SK-N-SH treated with all-trans-retinoic acid at 6 μM for 48 hours (cell line): ENCODE measurements around the gene ABLIM1.

ENCODE experiments used
- ATAC-seq: fragments of 200-7000 bp; cut with Tn5 transposase; 3 replicates; pipeline ENCODE4 v1.9.1; 2020; ENCODE audit warnings: mild to moderate bottlenecking, moderate library complexity
- ARNTL ChIP-seq: fragments of 450-650 bp; formaldehyde crosslinking; IDR thresholded peaks from 2 replicates; pipeline ENCODE4 v1.5.0; 2020; ENCODE audit warnings: low read depth, mild to moderate bottlenecking, moderate library complexity, borderline replicate concordance
- BACH2 ChIP-seq: fragments of 250-450 bp; sonication (Bioruptor Pico); IDR thresholded peaks from 2 replicates; pipeline ENCODE4 v1.9.0; 2021; ENCODE audit warnings: mild to moderate bottlenecking, borderline replicate concordance
- CSDC2 ChIP-seq: fragments of 250-450 bp; sonication (Bioruptor Pico); IDR thresholded peaks from 2 replicates; pipeline ENCODE4 v1.5.0; 2020; ENCODE audit warnings: mild to moderate bottlenecking, moderate library complexity
- ESRRG ChIP-seq: fragments of 250-450 bp; sonication (Bioruptor Pico); IDR thresholded peaks from 2 replicates; pipeline ENCODE4 v1.6.1; 2021; ENCODE audit warnings: mild to moderate bottlenecking
- GLIS3 ChIP-seq: fragments of 250-450 bp; sonication (Bioruptor Pico); IDR thresholded peaks from 2 replicates; pipeline ENCODE4 v1.5.0; 2020; ENCODE audit warnings: mild to moderate bottlenecking, moderate library complexity
- ISL1 ChIP-seq: fragments of 250-450 bp; sonication (Bioruptor Pico); IDR thresholded peaks from 2 replicates; pipeline ENCODE4 v2.1.2; 2022; ENCODE audit warnings: mild to moderate bottlenecking, moderate library complexity
- OSR1 ChIP-seq: fragments of 250-450 bp; sonication (Bioruptor Pico); IDR thresholded peaks from 2 replicates; pipeline ENCODE4 v1.8.0; 2022; ENCODE audit warnings: moderate library complexity, mild to moderate bottlenecking, inconsistent platforms
- PATZ1 ChIP-seq: fragments of 250-450 bp; sonication (Bioruptor Pico); IDR thresholded peaks from 2 replicates; pipeline ENCODE4 v1.8.0; 2020; ENCODE audit warnings: mild to moderate bottlenecking, moderate library complexity, borderline replicate concordance
- POU6F1 ChIP-seq: fragments of 250-450 bp; sonication (Bioruptor Pico); IDR thresholded peaks from 2 replicates; pipeline ENCODE4 v1.8.0; 2021; ENCODE audit warnings: low read depth, mild to moderate bottlenecking, moderate library complexity, borderline replicate concordance
- PPARA ChIP-seq: fragments of 250-450 bp; sonication (Bioruptor Pico); IDR thresholded peaks from 2 replicates; pipeline ENCODE4 v1.5.0; 2020; ENCODE audit warnings: mild to moderate bottlenecking, borderline replicate concordance
- RARB ChIP-seq: fragments of 250-450 bp; sonication (Bioruptor Pico); IDR thresholded peaks from 2 replicates; pipeline ENCODE4 v1.8.0; 2021; ENCODE audit warnings: mild to moderate bottlenecking, moderate library complexity
- SNAI2 ChIP-seq: fragments of 250-450 bp; sonication (Bioruptor Pico); IDR thresholded peaks from 2 replicates; pipeline ENCODE4 v1.5.0; 2020; ENCODE audit warnings: mild to moderate bottlenecking, moderate library complexity
- TCF4 ChIP-seq: fragments of 250-450 bp; sonication (Bioruptor Pico); IDR thresholded peaks from 2 replicates; pipeline ENCODE4 v1.8.0; 2021; ENCODE audit warnings: mild to moderate bottlenecking, moderate library complexity, borderline replicate concordance
- TOX ChIP-seq: fragments of 250-450 bp; sonication (Bioruptor Pico); IDR thresholded peaks from 2 replicates; pipeline ENCODE4 v1.8.0; 2021; ENCODE audit warnings: mild to moderate bottlenecking, moderate library complexity, borderline replicate concordance
- ZC3H10 ChIP-seq: fragments of 250-450 bp; sonication (Bioruptor Pico); IDR thresholded peaks from 2 replicates; pipeline ENCODE4 v1.5.1; 2021; ENCODE audit warnings: mild to moderate bottlenecking, moderate library complexity
- ZFP3 ChIP-seq: fragments of 250-450 bp; sonication (Bioruptor Pico); IDR thresholded peaks from 2 replicates; pipeline ENCODE4 v1.5.0; 2020; ENCODE audit warnings: mild to moderate bottlenecking, moderate library complexity
- ZFP30 ChIP-seq: fragments of 450-650 bp; formaldehyde crosslinking; IDR thresholded peaks from 2 replicates; pipeline ENCODE4 v1.5.0; 2022; ENCODE audit warnings: mild to moderate bottlenecking, moderate library complexity
- ZNF565 ChIP-seq: fragments of 450-650 bp; formaldehyde crosslinking; conservative IDR thresholded peaks from 2 replicates; pipeline ENCODE4 v1.5.0; 2020; ENCODE audit warnings: low read depth, mild to moderate bottlenecking, moderate library complexity
- ZNF70 ChIP-seq: fragments of 450-650 bp; formaldehyde crosslinking; IDR thresholded peaks from 2 replicates; pipeline ENCODE4 v1.5.0; 2020; ENCODE audit warnings: mild to moderate bottlenecking, moderate library complexity
- ZNF8 ChIP-seq: fragments of 450-650 bp; formaldehyde crosslinking; IDR thresholded peaks from 2 replicates; pipeline ENCODE4 v1.5.0; 2020; ENCODE audit warnings: mild to moderate bottlenecking, moderate library complexity
- TF ChIP-seq, protein P1 (sequence below): fragments of 250-450 bp; sonication (Bioruptor Pico); IDR thresholded peaks from 2 replicates; pipeline ENCODE4 v1.5.1; 2021; ENCODE audit warnings: mild to moderate bottlenecking, moderate library complexity
- TF ChIP-seq, protein P2 (sequence below): fragments of 250-450 bp; sonication (Bioruptor Pico); IDR thresholded peaks from 2 replicates; pipeline ENCODE4 v1.5.1; 2020; ENCODE audit warnings: low read depth, mild to moderate bottlenecking, moderate library complexity

Gene ABLIM1

DNA sequence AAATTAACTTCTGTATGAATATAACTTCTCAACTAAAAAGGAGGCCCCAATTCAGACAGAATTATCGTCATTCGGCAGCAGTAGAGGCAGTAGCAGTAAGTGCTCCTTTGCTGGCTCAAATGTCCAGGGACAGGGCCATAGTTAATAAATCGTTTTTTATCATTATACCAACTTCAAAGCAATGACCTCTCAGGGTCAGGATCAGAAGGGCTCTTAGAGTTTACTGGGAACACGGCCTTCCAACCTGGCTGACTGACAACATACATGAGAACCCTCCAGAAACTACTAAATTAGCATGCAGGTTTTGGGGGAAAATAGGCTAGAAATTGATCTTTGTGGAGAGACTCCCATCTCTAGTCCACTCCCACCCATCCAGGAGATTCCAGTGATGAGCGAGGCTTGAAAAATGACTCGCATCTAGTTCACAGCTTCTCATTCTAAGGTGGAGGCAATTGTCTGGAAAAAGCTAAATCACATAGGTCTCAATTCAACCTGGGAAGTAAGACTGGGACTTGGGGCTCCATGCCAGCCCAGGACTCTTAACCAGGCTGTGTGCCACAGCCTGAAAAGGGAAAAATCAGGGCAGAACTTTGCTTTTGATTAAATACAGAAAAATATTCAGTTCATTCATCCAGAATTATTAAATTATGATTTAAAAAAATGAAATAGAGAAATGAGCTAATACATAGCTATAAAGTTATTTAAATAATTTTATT, 84.6 kb downstream of the ABLIM1 start:
- no peak for TF ChIP-seq OSR1 (CRISPR knock-in tag)
- TF ChIP-seq ZNF8 (CRISPR knock-in tag), result no peak
- no peak for TF ChIP-seq GLIS3 (CRISPR knock-in tag)
- TF ChIP-seq ZNF565 (CRISPR knock-in tag), result no peak
- TF ChIP-seq ESRRG (CRISPR knock-in tag), result no peak
- no peak for TF ChIP-seq ZFP30 (CRISPR knock-in tag)
- no peak for TF ChIP-seq RARB (CRISPR knock-in tag)
- TF ChIP-seq, protein P1, sequence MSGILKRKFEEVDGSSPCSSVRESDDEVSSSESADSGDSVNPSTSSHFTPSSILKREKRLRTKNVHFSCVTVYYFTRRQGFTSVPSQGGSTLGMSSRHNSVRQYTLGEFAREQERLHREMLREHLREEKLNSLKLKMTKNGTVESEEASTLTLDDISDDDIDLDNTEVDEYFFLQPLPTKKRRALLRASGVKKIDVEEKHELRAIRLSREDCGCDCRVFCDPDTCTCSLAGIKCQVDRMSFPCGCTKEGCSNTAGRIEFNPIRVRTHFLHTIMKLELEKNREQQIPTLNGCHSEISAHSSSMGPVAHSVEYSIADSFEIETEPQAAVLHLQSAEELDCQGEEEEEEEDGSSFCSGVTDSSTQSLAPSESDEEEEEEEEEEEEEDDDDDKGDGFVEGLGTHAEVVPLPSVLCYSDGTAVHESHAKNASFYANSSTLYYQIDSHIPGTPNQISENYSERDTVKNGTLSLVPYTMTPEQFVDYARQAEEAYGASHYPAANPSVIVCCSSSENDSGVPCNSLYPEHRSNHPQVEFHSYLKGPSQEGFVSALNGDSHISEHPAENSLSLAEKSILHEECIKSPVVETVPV (CRISPR knock-in tag), result no peak
- no peak for TF ChIP-seq ARNTL (CRISPR knock-in tag)
- no peak for TF ChIP-seq BACH2
- no peak for TF ChIP-seq ZNF70 (CRISPR knock-in tag)
- TF ChIP-seq TOX (CRISPR knock-in tag), result no peak
- no peak for TF ChIP-seq CSDC2
- no peak for ATAC-seq

- TF ChIP-seq PATZ1 (CRISPR knock-in tag) (no peak), ESRRG (CRISPR knock-in tag) (no peak), POU6F1 (CRISPR knock-in tag) (no peak), OSR1 (CRISPR knock-in tag) (no peak), PPARA (CRISPR knock-in tag) (no peak), CSDC2 (no peak), ZFP3 (CRISPR knock-in tag) (no peak), RARB (CRISPR knock-in tag) (no peak), BACH2 (no peak), ZFP30 (CRISPR knock-in tag) (no peak), ZNF70 (CRISPR knock-in tag) (no peak)
- TF ChIP-seq, all 23 proteins: peak for 0
- ATAC-seq, result peak; percentile 61
Observed at GRCh38 chr10:114571316-114571999, 86.6 kb downstream of the ABLIM1 start.

DNA sequence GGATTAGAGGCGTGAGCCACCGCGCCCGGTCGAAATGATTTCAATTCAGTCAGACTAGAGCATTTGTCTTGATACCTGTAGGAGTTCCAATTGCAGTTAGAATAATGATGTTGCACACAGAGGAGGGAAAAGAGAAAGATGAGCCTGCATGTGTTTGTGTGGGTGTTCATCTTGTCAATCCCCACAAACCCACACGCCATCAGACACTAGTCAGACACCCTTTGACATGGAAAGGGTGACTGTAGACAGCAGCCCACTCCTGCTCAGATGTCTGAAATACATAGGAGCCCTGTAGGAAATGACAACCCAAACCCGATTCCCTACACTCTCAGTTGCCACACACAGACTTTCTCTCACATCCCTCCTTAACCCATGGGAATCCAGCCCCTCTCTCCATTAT, 92.0 kb downstream of the ABLIM1 start:
- TF ChIP-seq ZC3H10 (CRISPR knock-in tag) (no peak), RARB (CRISPR knock-in tag) (no peak), CSDC2 (no peak), ESRRG (CRISPR knock-in tag) (no peak), ARNTL (CRISPR knock-in tag) (no peak), ISL1 (CRISPR knock-in tag) (no peak), PATZ1 (CRISPR knock-in tag) (no peak), ZNF8 (CRISPR knock-in tag) (no peak), SNAI2 (CRISPR knock-in tag) (no peak), ZFP3 (CRISPR knock-in tag) (no peak), ZFP30 (CRISPR knock-in tag) (no peak), ZNF70 (CRISPR knock-in tag) (no peak), PPARA (CRISPR knock-in tag) (no peak), GLIS3 (CRISPR knock-in tag) (no peak), TCF4 (CRISPR knock-in tag) (no peak), BACH2 (no peak), TOX (CRISPR knock-in tag) (no peak)
- TF ChIP-seq, protein P2, sequence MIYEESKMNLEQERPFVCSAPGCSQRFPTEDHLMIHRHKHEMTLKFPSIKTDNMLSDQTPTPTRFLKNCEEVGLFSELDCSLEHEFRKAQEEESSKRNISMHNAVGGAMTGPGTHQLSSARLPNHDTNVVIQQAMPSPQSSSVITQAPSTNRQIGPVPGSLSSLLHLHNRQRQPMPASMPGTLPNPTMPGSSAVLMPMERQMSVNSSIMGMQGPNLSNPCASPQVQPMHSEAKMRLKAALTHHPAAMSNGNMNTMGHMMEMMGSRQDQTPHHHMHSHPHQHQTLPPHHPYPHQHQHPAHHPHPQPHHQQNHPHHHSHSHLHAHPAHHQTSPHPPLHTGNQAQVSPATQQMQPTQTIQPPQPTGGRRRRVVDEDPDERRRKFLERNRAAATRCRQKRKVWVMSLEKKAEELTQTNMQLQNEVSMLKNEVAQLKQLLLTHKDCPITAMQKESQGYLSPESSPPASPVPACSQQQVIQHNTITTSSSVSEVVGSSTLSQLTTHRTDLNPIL (CRISPR knock-in tag), result no peak
- TF ChIP-seq, all 23 proteins: peak for 0
- ATAC-seq, result no peak
